ENCODE results near the gene RXFP4.

Gene RXFP4

DNA sequence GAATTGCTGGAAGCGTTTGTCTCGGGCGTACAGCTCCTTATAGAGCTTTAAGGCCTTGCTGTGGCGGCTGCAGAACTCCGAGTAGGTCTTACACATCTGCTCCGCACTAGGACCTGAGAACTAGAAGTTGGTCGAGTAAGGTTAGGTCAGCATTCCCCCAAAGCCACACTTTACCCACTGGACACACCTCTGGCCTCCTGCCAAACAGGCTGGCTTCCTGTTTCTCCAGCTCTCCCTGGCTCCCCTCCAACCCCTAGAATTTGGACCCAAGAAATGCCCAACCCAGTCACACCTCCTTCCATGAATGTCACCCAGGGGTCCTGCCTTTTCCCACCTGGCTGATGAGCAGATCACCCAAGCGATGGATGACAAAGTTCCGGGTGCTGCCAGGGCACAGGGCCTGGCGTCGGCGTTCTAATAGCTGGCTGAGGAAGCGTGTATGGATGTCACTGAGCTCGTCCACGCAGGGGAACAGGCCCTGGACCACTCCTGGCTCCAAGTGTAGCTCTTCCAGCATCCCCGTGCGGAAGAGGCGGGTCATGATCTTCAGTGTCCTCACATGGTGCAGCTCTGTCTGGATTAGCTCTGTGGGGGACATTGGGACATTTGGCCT, 21.3 kb downstream of the RXFP4 start:
- DNase-seq = no peak

DNA sequence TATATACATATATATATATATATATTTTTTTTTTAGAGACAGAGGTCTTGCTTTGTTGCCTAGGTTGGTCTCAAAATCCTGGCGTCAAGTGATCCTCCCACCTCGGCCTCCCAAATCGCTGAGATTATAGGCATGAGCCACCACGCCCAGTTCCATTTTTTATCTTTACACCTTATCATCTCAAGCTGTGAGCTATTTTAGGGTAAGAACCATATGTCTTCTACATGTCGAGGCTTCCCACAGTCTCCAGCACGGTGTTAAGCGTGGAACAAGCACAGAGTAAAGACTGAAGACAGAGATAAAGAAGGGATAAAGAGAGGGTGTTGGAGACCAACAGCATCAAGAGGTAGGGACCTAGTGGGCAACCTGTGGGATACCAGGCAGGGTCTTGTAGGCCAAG, 22.8 kb downstream of the RXFP4 start:
- no peak for DNase-seq

DNA sequence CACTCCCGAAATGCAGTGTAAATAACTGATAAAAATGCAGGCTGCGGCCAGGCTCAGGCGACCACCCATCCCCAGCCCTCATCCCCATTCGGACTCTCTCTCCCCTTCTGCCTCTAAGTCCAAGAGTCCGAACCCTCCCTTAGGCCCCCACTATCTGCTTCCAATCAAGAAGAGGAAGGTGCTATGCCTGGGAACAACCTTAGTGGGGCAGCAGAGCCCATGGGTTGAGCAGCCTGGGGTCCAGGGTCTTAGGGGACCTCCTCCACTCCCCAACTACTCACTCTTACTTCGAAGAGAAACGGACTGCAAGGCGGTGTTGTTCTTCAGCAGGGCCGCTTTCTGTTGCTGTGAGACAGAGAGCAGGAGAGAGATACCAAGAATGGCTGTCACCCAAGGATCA, 24.7 kb downstream of the RXFP4 start:
- DNase-seq = no peak

DNA sequence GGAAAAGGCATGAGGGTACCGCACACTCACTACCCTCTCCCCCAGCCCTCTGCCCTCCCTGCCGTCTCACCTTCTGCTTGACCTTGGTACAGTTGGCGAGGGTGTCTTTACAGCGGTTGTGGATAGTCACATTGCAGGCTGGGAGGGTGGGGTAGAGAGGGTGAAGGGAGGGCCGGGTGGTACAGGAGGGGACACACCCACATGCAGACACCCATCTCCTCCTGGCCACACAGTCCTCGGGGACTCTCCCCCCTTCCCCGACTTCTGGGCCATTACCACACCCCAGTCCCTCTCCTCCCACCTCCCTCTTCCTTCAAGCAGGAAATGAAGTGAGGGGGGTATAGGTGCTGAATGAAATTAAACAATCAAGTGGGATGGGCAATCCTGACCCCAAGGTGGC, 25.3 kb downstream of the RXFP4 start:
- no peak for DNase-seq

DNA sequence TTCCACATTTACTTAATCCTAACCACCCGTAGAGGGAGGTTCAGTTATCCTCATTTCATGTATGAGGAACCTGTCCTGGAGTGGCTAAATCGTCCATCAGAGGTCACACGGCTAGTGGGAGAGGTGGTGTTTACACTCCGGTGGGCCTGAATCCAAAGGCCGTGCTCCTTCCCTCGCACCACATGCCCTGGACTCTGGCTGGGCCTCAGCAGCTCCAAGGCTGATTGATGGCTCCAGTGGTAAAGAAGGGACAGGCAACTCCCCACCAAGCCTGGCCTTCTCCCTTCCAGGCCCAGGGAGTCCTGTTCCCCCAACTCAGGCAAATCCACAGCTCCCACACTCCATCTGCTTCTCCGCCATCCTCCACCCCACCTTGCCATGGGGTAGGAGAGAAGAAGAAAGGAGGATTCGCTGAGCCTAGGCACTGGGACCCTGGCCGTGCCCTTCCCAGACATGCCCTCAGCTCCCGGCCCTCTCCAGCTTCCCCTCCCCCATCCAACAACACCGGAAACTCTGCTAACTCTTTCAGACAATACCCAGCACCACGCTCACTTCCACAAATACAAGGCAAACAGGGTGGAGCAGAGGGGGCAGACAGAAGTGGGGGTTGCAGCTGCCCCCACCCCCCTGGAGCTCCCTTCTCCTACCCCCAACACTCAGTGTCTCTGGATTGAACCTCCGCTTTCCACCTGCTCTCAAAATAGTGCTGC, 26.1 kb downstream of the RXFP4 start:
- DNase-seq = peak; percentile 53

DNA sequence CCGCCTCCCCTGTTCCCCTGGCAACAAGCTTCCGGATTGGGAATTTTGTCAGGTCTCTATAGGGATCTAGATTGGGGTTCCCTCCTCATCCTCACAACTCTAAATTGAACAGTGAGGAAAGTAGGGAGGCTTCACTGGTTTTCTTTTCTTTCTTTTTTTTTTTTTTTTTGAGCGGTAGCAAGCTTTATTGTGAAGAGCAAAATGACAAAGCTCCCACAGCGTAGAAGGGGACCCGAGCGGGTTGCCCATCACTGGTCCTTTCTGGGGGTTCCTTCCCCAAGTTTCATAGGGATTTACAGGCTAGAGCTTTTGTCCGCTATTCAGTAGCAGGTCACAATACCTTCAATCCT, 26.6 kb downstream of the RXFP4 start:
- peak; percentile 31 for DNase-seq

DNA sequence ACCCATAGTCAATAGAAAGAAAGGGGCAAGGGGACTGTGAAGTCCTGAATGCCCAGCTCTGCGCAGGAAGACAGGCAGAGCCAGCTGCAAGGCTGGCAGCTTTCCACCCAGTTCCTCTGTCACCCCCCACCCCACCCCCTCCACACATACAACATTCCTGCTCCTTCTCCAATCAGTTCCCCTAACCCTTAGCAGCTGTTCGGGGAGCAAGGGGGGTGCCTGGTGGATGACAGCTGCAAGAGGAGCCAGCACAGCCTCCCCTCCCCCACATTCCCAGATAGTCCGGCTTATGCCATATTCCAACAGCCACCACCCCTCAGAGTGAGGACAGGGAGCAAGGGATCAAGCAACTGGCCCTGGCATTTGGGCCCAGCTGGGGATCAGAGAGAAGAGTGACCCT, 27.2 kb downstream of the RXFP4 start:
- DNase-seq = peak; percentile 55

DNA sequence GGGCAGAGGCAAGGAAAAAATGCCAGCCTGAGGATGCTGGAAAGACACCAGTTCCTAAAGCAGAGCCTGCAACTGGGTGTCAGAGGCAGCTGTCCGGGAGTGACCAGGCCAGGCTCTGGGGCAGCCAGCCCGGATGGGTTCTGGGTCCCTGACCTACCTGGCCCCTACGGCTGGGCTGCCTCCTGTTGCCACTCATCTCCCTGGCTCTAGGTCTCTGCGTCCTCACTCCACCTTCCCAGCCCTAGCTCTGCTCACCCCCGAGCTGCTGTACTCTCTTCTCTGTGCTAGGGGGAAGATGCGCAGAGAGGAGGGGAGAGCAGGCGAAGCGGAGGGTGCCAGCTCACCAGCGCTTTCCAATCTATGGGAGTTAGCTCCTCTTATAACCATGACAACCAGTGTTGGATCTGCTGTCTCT, 27.9 kb downstream of the RXFP4 start:
- no peak for DNase-seq

DNA sequence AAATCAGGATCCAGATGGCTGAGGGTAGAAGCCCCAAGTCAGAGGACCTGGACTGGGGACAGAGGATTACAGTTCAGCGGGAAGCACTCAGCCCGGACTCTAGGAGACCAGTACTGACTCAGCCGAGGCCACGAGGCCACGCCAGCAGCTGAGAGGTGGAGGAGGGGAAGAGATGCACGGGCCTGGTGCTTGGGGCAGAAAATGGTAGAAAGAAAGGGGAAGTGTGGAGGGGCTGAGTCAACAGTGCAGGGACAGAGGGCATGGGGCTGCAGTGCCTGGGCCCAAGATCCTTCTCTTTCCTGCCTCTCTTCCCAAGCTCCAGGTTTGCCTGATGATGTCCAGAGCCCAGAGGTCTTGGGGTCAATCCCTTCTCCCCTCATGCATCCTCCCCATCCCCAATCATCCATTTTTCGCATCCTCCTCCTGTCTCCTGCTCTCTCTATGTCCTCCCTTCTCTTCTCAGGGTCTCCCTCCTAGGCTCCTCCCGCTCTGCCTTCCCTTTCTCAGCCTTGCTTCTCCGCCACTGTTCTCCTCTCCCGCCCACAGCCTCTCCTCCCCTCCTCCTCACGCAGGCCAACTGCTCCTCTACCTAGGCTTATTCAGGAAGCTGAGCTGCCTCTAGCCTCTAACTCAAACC, 29.2 kb downstream of the RXFP4 start:
- peak; percentile 28 for DNase-seq

DNA sequence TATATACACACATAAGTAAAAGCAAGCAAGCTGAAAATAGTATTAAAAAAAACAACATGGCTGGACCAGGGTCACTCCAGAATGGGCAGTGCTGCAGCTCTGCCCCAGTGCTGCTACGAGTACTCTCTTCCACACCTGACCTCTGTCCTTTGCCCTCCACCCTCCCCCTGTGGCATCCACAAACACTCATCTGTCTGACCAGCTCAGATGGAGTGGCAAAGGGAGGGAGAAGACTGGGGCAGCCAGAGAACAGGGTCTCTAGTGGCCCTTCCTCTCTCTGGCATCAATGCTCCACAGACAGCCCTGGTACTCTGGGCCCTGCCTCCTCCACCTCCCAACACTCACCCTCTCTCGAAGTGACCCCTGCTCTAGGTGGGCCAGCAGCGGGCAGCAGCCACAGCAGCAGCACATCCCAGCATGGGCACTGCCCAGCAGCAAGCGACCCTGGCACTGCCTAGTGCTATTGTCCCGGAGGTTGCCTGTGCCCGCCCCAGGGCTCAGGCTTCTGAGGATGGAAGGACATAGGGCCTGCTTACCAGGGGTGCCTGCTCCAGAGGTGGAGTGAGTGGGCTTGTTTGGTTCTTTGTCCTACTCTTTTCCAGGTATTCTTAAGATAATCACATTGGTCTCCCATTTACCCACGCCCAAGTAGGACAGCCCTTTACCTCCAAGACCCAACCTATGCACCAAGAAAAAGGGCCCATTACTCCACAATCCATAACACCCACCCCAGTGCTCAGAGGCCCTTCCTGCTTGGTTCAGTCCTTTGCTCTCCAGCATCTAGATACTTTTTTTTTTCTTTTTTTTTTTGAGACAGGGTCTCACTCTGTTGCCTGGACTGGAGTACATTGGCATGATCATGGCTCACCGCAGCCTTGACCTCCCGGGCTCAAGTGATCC, 30.7 kb downstream of the RXFP4 start:
- DNase-seq = no peak

DNA sequence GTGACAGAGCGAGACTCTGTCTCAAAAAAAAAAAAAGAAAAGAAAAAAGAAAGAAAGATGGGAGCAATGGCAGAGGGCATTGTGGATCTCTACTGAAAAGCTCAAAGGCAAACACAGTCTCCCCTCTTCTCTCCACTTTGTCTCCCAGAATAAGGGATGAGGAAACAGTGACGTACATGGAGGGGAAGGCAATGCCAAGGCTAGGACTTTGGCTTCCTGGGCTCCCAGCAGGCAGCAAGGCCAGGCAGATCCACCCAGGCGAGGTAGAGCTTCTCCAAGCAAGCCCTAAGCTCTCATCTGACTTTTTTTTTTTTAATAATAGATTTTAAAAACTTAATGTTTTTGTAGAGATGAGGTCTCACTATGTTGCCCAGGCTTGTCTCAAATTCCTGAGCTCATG, 32.3 kb downstream of the RXFP4 start:
- no peak for DNase-seq

DNA sequence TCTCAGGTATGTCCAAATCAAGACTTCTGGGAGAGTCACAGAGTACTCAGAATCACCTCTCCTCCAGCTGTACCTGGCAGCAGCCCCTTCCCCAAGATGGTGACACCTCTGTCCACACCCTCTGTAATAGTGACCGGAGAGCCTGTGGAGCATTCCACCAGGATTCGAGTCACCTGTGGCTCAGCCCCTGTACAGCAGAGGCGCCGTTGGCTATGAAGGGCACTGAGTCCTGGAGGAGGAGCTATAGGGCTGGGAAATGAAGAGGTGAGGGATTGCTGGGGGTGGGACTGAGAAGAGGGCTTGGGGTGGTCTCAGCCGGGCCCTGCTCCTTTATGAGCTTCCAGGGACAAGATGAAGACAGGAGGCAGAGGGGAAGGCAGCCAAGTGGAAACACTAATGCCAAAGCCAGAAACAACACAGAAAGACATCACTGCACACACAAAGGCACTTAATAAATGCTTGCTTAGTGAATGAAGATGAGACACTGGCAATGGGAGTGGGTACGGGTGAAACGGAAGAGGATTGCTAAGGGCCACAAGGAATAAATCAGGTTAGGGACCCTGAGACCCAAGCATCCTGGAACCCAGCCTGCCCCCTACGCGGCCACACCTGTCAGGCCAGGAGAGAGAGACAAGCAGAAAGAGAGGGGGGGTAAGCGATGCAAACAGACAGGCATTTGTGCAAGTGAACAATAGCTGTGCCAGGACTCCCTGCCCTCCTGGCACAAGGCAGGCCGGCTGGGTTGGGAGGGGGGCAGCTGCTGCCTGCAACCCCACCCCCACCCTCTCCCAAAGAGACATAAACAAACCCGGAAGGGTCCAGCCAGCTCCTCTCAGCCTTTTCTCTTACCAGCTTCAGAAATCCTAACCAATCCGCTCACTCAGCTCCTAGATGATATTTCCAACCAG, 33.0 kb downstream of the RXFP4 start:
- peak; percentile 40 for DNase-seq

DNA sequence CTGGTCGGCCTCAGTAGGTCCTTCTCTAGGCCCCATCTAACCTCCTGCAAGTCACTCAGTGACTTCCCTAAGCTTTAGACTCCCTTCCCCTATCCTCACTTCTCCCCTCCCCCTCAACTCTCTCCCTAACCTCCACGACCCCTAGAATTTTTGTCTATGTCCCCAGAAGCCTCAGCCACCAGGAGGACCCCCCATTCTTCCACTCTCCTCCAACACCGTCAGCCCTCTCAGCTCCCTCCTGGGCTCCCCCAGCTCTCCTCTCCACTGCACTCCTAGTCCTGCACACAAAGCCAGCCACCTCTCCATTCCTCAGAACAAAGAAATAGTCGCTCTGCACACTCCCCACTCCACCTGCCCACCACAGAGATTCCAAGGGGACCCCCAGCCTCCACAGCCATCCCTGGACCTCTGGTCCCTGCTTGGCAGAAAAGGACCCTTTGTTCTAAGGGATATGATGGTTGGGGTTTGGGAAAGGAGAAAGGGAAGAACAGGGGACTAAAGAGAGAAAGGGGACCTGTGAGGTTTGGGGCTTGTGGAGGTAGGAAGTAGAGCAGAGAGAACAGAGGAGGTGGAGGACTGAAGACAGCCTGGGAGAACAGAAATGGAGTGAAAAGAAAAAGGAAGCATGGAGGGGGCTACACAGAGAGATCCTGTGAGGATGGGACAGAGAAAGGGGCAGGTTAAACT, 34.1 kb downstream of the RXFP4 start:
- DNase-seq = peak; percentile 43

DNA sequence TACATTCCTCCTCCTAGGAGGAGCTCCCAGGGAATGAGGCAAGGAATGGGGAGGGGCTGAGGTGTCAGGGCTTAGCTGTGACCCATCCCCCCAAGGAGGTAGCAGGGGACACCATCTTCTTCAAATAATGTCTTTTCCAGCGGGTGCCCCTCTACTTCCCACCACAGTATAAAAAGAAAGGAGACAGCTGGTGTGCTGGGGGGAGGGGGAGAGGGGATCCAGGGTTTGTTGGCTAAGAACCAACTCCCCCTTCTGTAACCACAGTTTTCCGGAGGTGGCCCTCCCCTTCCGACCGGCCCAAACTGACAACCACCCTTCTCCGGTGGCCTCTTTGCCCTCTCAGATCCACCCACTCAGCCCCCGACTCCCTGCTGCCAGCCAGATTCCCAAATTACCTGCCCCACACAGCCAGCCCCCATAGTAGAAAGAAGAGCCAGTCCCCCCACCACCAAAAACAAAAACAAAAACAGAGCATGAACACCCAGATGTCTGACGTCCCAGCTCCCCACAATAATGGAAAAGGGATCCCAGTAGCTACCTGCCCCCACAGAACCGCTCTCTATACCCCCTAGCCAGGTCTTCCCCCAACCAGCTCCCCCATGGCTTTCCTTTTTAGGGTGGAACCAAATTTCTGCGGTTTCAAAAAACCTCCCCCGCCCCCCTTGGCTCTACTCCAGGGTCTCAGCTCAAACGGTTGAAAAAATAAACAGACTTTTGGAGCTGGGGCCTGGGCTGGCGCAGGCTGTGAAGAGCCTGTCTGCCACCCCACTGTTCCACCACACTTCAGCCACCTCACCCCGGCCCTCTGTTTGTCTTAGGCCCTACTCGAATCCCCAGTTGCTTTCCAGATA, 34.8 kb downstream of the RXFP4 start:
- DNase-seq = peak; percentile 30

DNA sequence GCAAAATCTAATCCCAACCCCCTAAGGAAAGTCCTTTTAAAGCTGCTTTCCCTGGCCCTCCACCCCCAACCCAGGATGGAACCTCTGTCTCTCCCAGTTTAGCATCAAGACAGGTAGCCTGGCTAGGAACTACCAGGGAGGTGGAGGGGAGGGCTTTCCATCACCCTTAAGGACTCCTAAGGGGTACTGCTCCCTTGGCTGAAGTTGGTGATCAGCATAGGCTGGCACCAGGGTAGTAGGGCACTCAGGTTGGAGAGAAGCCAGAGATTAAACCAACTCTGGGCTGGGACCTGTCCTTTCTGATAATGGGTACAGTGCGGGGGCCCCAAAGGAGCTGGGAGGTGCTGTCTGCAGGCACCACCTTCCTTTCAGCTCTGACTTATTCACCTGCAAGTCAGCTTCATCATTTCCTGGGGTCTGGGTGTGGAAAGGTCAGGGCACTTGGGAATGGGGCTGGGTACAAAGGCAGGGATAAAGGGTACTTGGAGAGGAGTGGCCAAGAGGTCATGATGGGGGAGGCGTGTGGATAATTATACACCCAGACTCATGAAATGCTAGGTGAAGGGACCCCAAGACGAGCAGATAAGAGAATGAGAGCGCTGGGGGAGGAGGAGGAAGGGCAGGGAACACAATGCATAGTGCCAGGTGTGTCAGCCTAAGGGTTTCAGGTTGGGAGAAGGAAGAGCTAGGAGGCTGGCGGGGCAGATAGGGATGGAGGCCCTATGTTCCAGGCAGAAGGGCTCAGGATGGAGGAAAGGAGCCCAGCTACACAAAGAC, 35.7 kb downstream of the RXFP4 start:
- peak; percentile 34 for DNase-seq

DNA sequence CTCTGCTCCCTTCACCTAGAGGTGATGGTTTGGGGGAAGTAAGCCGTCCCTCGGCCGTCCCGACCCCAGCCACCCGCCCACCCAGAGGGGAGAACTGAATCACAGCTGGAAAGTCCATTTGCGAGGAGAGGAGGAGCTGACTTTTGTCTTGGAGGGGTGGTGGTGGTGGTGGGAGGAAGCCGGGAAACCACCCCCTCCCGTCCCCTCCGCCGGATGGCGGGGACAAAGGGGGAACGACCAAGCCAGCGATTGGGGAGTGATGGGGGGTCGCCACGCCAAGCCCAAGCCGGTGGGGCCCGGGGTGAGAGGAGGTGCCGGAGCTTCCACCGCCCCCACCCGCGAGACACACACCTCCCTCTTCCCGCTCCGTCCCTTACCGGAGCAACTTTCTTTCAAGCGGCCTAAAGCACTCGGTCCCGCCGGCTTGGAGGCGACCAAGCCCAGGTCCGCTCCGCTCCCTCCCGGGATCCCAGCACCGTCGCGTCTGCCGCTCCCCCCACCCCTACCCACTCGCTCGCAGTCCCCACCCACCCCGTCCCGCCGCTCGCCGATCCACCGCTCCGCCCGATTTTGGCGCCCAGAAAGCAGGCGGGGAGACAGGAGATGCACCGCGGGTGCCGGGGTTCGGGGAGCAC, 36.4 kb downstream of the RXFP4 start:
- peak; percentile 67 for DNase-seq

DNA sequence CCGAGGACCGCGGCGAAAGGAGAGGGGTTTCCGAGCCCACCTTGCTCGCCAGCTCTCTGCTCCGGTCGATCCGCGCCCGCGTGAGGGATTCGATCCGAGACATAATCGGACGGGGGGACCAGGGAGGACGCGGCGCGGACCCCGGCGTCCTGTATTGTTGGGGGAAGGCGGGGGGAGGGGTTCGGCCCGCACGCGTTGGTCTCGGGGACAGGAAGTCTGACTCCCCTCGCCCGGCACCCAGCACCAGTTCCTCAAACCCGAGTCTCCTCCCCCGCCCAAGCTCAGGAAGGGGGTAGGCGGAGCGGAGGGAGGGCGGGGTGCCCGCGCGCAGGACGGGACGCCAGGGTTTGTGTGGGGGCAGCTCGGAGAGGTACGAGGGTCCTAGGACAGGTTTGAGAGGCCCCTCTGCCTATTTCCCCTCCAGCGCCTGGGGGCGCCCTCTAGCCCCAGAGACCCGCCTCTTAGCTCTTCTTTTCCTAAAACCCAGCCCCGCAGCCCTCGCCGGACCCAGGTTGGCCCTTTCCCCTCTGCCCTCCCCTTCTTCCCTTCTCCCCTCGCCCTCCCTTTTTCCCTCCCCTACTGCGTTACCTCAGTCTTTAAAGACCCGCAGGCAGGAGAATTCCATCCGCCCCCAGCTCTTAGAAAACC, 37.0 kb downstream of the RXFP4 start, which contains the start of gene ARHGEF2:
Gene ARHGEF2, minus strand, starts transcription at position 223 of the 648 bp plus-strand sequence. Its CDS starts 120 bp downstream, at position 103.
- peak; percentile 74 for DNase-seq

DNA sequence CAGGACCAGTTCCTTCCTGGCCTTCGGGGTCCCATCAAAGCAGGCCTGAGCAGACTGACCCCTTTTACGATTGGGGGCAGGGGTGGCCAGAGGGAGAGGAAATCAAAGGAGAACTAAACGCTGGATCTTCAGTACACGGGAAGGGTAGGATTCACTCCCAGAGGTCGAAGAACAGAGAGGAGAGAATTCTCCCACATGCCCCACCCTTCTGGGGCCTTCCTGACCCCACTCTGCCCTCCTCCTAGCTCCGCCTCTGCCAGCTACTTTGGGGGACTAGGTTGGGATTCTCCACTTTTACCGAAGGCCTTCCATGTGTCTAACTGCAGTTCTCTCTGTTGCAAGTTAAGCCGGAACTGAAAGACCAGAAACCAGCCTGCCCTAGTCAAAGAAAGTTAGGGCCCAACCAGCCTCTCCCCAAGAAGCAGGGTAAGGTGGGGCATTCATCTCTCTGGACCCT, 37.6 kb downstream of the RXFP4 start:
- no peak for DNase-seq

All from retina (tissue), 1 donor.